Liver (tissue), 9 donors: Measurements from ENCODE around the gene SLC30A1. TPM values are rescaled to one million over a fixed set of nuclear protein-coding genes. Genes with fewer than 3 reads are reported as not detected.
"Not testable (repeated sequence)": the region's sequence is repeated elsewhere in the genome, so short reads cannot be mapped to it uniquely, and the experiment has no call there.

Source experiments
- DNase-seq: peaks from one replicate; pipeline ENCODE4 v3.0.0-alpha.2; 2017; ENCODE audit warnings: low spot score
- H3K27ac ChIP-seq, 2 donors: one replicate each; pipeline ENCODE4 v1.7.0; 2013; ENCODE audit warnings: inconsistent platforms in 2 of 2, low read length in 2 of 2, control low read depth in 1 of 2, low read depth in 1 of 2, mild to moderate bottlenecking in 1 of 2
- H3K27me3 ChIP-seq, 4 donors: one replicate each; pipeline versions ENCODE4 v1.6.1 to v1.7.0; 2013; ENCODE audit warnings: low read length in 3 of 4, inconsistent platforms in 1 of 4, mild to moderate bottlenecking in 1 of 4, moderate library complexity in 1 of 4; ENCODE audit not compliant: control insufficient read depth in 4 of 4, insufficient read depth in 4 of 4
- H3K36me3 ChIP-seq, 4 donors: one replicate each; pipeline versions ENCODE4 v1.6.1 to v1.7.0; 2013; ENCODE audit warnings: low read length in 3 of 4, mild to moderate bottlenecking in 3 of 4, low read depth in 1 of 4, moderate library complexity in 1 of 4; ENCODE audit not compliant: control insufficient read depth in 4 of 4, insufficient read depth in 3 of 4
- H3K4me1 ChIP-seq, 4 donors: one replicate each; pipeline versions ENCODE4 v1.6.1 to v1.7.0; 2013; ENCODE audit warnings: low read length in 3 of 4, mild to moderate bottlenecking in 3 of 4, moderate library complexity in 1 of 4; ENCODE audit not compliant: control insufficient read depth in 4 of 4, insufficient read depth in 4 of 4
- H3K4me3 ChIP-seq, 3 donors: one replicate each; pipeline versions ENCODE4 v1.6.1 to v1.7.0; 2013; ENCODE audit warnings: low read length in 3 of 3, control low read depth in 1 of 3, low read depth in 1 of 3, mild to moderate bottlenecking in 1 of 3
- H3K9ac ChIP-seq, 2 donors: one replicate each; pipeline ENCODE4 v1.7.0; 2013; ENCODE audit warnings: low read length in 2 of 2, mild to moderate bottlenecking in 2 of 2, moderate library complexity in 2 of 2, control low read depth in 1 of 2, low read depth in 1 of 2
- H3K9me3 ChIP-seq, 4 donors: one replicate each; pipeline versions ENCODE4 v1.6.1 to v1.7.0; 2013; ENCODE audit warnings: low read length in 3 of 4; ENCODE audit not compliant: control insufficient read depth in 4 of 4
- EGR1 ChIP-seq, 2 donors: IDR thresholded peaks; 2 replicates each; pipeline ENCODE4 v1.6.1; 2016 to 2018; ENCODE audit warnings: antibody characterized with exemption in 2 of 2, low read depth in 2 of 2
- FOXA1 ChIP-seq: IDR thresholded peaks from 2 replicates; pipeline ENCODE4 v1.6.1; 2016; ENCODE audit warnings: antibody characterized with exemption
- FOXA2 ChIP-seq: IDR thresholded peaks from 2 replicates; pipeline ENCODE4 v1.6.1; 2016; ENCODE audit warnings: antibody characterized with exemption
- GABPA ChIP-seq, 2 donors: IDR thresholded peaks in 1 of 2; conservative IDR thresholded peaks in 1 of 2; 2 replicates each; pipeline ENCODE4 v1.6.1; 2016; ENCODE audit warnings: antibody characterized with exemption in 2 of 2, mild to moderate bottlenecking in 1 of 2, moderate library complexity in 1 of 2
- HNF4A ChIP-seq, 2 donors: conservative IDR thresholded peaks; 2 replicates each; pipeline ENCODE4 v1.6.1; 2016; ENCODE audit warnings: antibody characterized with exemption in 2 of 2, mild to moderate bottlenecking in 2 of 2
- HNF4G ChIP-seq: IDR thresholded peaks from 2 replicates; pipeline ENCODE4 v1.6.1; 2016; ENCODE audit warnings: antibody characterized with exemption
- JUND ChIP-seq, 2 donors: IDR thresholded peaks; 2 replicates each; pipeline ENCODE4 v1.6.1; 2016; ENCODE audit warnings: antibody characterized with exemption in 2 of 2
- MAX ChIP-seq: IDR thresholded peaks from 2 replicates; pipeline ENCODE4 v1.6.1; 2016; ENCODE audit warnings: antibody characterized with exemption
- NR2F2 ChIP-seq: IDR thresholded peaks from 2 replicates; pipeline ENCODE4 v1.6.1; 2016; ENCODE audit warnings: antibody characterized with exemption
- RAD21 ChIP-seq, 2 donors: IDR thresholded peaks; 2 replicates each; pipeline ENCODE4 v1.6.1; 2016; ENCODE audit warnings: antibody characterized with exemption in 2 of 2, mild to moderate bottlenecking in 2 of 2
- SP1 ChIP-seq: IDR thresholded peaks from 2 replicates; pipeline ENCODE4 v1.6.1; 2018; ENCODE audit warnings: antibody characterized with exemption, mild to moderate bottlenecking
- TAF1 ChIP-seq: conservative IDR thresholded peaks from 2 replicates; pipeline ENCODE4 v1.6.1; 2016; ENCODE audit warnings: antibody characterized with exemption, mild to moderate bottlenecking
- YY1 ChIP-seq: IDR thresholded peaks from 2 replicates; pipeline ENCODE4 v1.6.1; 2016; ENCODE audit warnings: antibody characterized with exemption, mild to moderate bottlenecking
- ZBTB33 ChIP-seq: IDR thresholded peaks from 2 replicates; pipeline ENCODE4 v1.6.1; 2016; ENCODE audit warnings: antibody characterized with exemption
- WGBS: extraction: QIAGEN DNeasy Blood & Tissue Kit; methylation state at CpG from one replicate; pipeline ENCODE4 v1.1.7; 2013; 5-methylcytosine and 5-hydroxymethylcytosine counted together
- polyA plus RNA-seq, 2 donors: library from polyadenylated mRNA; stranded (reverse) in 1 of 2; unstranded in 1 of 2; fragments of 200-250 nt in 1 of 2; fragments of >200 nt in 1 of 2; fragmentation: Nextera tagmentation in 1 of 2; extraction: Ambion mirVana in 1 of 2; gene quantifications; one replicate each; pipeline versions ENCODE4 v1.2.1 to v1.2.3, GENCODE V29; 2013 to 2015
- total RNA-seq, 2 donors: library from RNA; depleted of rRNA; stranded (reverse); fragments of >200 nt; gene quantifications; one replicate each; pipeline ENCODE4 v1.2.3, GENCODE V29; 2014
- donor health status: healthy.
- donor health status: healthy.
- donor health status: healthy.
- donor health status: healthy.
- donor health status: healthy.

The SLC30A1 gene
- total and polyA plus RNA-seq, 4 donors = 14.9 to 83.3 (median 39.4) TPM

GRCh38 chr1:211541278-211541677 is 37.7 kb downstream of the SLC30A1 start:
- Histone ChIP-seq H3K4me1 (no peaks in the 10 kb centered on the region), H3K36me3 (no peaks in the 10 kb centered on the region), H3K27me3 (no peaks in the 10 kb centered on the region), H3K4me3 (no peak overlapping the region), H3K9ac (no peak overlapping the region), H3K27ac (no peak overlapping the region), H3K9me3 (no peaks in the 10 kb centered on the region)
- no peak for DNase-seq
- 94% methylated on average over 2 of the region's 2 CpGs for WGBS
- TF ChIP-seq GABPA (IDR thresholded peaks at IDR 0.05 in 1 of 2, conservative IDR thresholded peaks at IDR 0.05 in 1 of 2) (no peak), EGR1 (IDR thresholded peaks at IDR 0.05; ENCODE audit: low read depth in 2 of 2) (no peak), ZBTB33 (no peak), SP1 (no peak), MAX (no peak), FOXA2 (no peak)

GRCh38 chr1:211540824-211541223 is 38.1 kb downstream of the SLC30A1 start:
- not testable (repeated sequence) for H3K9ac ChIP-seq, DNase-seq, H3K4me1 ChIP-seq, H3K4me3 ChIP-seq, H3K27ac ChIP-seq, H3K36me3 ChIP-seq, H3K9me3 ChIP-seq, H3K27me3 ChIP-seq
- 96% methylated on average over 1 of the region's 1 CpG for WGBS

GRCh38 chr1:211538287-211538686 is 40.7 kb downstream of the SLC30A1 start:
- 89% methylated on average over 8 of the region's 8 CpGs for WGBS
- H3K4me1 ChIP-seq = peaks cover 0 to 9% (median 5%) of the 10 kb centered on the region in 4 donors
- no peak for TF ChIP-seq TAF1
- no peak for TF ChIP-seq GABPA (IDR thresholded peaks at IDR 0.05 in 1 of 2, conservative IDR thresholded peaks at IDR 0.05 in 1 of 2)
- TF ChIP-seq MAX = no peak
- no peak for TF ChIP-seq RAD21 (IDR thresholded peaks at IDR 0.05)
- TF ChIP-seq YY1 = no peak
- no peak for TF ChIP-seq HNF4A (conservative IDR thresholded peaks at IDR 0.05)
- no peak for TF ChIP-seq EGR1 (IDR thresholded peaks at IDR 0.05; ENCODE audit: low read depth in 2 of 2)
- no peak for TF ChIP-seq ZBTB33
- TF ChIP-seq JUND (IDR thresholded peaks at IDR 0.05) = no peak
- TF ChIP-seq FOXA1 = no peak
- TF ChIP-seq HNF4G = no peak
- TF ChIP-seq SP1 = no peak
- no peak for TF ChIP-seq NR2F2
- no peaks in the 10 kb centered on the region for H3K36me3 ChIP-seq
- H3K9ac ChIP-seq = no peak overlapping the region
- H3K27ac ChIP-seq = no peak overlapping the region
- H3K9me3 ChIP-seq = no peaks in the 10 kb centered on the region
- H3K27me3 ChIP-seq = no peaks in the 10 kb centered on the region
- no peak for DNase-seq
- H3K4me3 ChIP-seq = no peak overlapping the region
